GM10248 (cell line): ENCODE measurements around the gene RGPD8.

Source experiments
- CTCF ChIA-PET: fragments of 300-600 bp; sonication (Branson Sonifier 250); formaldehyde crosslinking; extraction: SDS; loops from one replicate; lab custom pipeline; 2021; ENCODE audit warnings: antibody characterized with exemption; lab: Yijun Ruan, JAX
- POLR2A ChIA-PET: fragments of 350-650 bp; sonication (Branson Sonifier 250); formaldehyde crosslinking; extraction: SDS; loops from one replicate; lab custom pipeline; 2020; ENCODE audit warnings: antibody characterized with exemption; lab: Yijun Ruan, JAX
- DNase-seq: peaks from one replicate; pipeline ENCODE4 v3.0.0; 2012; ENCODE audit errors: extremely low spot score
- CTCF ChIP-seq: IDR thresholded peaks from 2 replicates; pipeline ENCODE4 v1.5.1; 2012; ENCODE audit warnings: mild to moderate bottlenecking, low read depth; ENCODE audit errors: extremely low read depth, missing control alignments, control extremely low read depth

RGPD8 gene

GRCh38 chr2:112476434-112476833 lies 43.0 kb upstream of the RGPD8 start:
- no peak for TF ChIP-seq CTCF
- DNase-seq: no peak
- ChIA-PET POLR2A (no interaction called here), CTCF (no interaction called here)

GRCh38 chr2:112474844-112475486 lies 41.5 kb upstream of the RGPD8 start:
- no peak for TF ChIP-seq CTCF
- POLR2A ChIA-PET: no interaction called here
- CTCF ChIA-PET: interaction anchor here (1.1 to 2.5 kb wide), 2 partner anchors 13 to 216 kb away, joined by 3 to 9 read pairs; no protein-coding TSS in a partner anchor
- DNase-seq: no peak

GRCh38 chr2:112472547-112473263 lies 39.3 kb upstream of the RGPD8 start:
- POLR2A ChIA-PET: no interaction called here
- no peak for TF ChIP-seq CTCF
- CTCF ChIA-PET: interaction anchor here (0.9 to 2.5 kb wide), 6 partner anchors 7 to 254 kb away, joined by 3 to 9 read pairs (median 4); no protein-coding TSS in a partner anchor
- peak; percentile 39 for DNase-seq

- TF ChIP-seq CTCF: no peak
- ChIA-PET POLR2A (no interaction called here), CTCF (no interaction called here)
- no peak for DNase-seq
These were observed 31.9 kb upstream of the RGPD8 start for GRCh38 chr2:112465382-112465781.

GRCh38 chr2:112463256-112463655 lies 29.8 kb upstream of the RGPD8 start:
- ChIA-PET CTCF (interaction anchor here (1.2 to 2.7 kb wide), 2 partner anchors 11 to 15 kb away, joined by 3 to 10 read pairs; no protein-coding TSS in a partner anchor), POLR2A (no interaction called here)
- TF ChIP-seq CTCF: no peak
- DNase-seq: no peak

GRCh38 chr2:112462178-112462577 lies 28.7 kb upstream of the RGPD8 start:
- CTCF ChIA-PET: interaction anchor here (0.8 to 2.7 kb wide), 4 partner anchors 10 to 24 kb away, joined by 3 to 10 read pairs (median 6); no protein-coding TSS in a partner anchor
- DNase-seq: no peak
- no peak for TF ChIP-seq CTCF
- POLR2A ChIA-PET: no interaction called here
